ENCODE results near the gene SFPQ. TPM values are rescaled to one million over a fixed set of nuclear protein-coding genes. Genes with fewer than 3 reads are reported as not detected.

Gene SFPQ
- total RNA-seq, 1 experiment from 2014 or later: 573 TPM

GRCh38 chr1:35172022-35172421 is 20.9 kb downstream of the SFPQ start:
- H3K79me2 ChIP-seq (ENCODE audit: insufficient read depth, low read length): no peaks in the 10 kb centered on the region
- peaks cover 0 to 5% of the 10 kb centered on the region in 2 experiments; a peak in 1 of 4 replicates for H3K4me1 Mint-ChIP-seq
- no peaks in the 10 kb centered on the region for H3K23me2 ChIP-seq (ENCODE audit: insufficient read length, low read depth, low read length, poor library complexity, severe bottlenecking)
- H3K27me3 ChIP-seq (ENCODE audit: insufficient read depth, low read length): no peaks in the 10 kb centered on the region
- no peak for DNase-seq
- H3K4me1 ChIP-seq (ENCODE audit: insufficient read depth, low read length): no peaks in the 10 kb centered on the region
- H2BK12ac ChIP-seq (ENCODE audit: insufficient read length, low read depth, low read length): no peak overlapping the region
- no peak overlapping the region for H2AFZ ChIP-seq (ENCODE audit: low read length)
- H2BK120ac ChIP-seq (ENCODE audit: low read depth, low read length, poor library complexity, severe bottlenecking): no peak overlapping the region
- H3K9me3 ChIP-seq (ENCODE audit: control insufficient read depth, low read depth, low read length): no peaks in the 10 kb centered on the region
- no peak overlapping the region for H4K5ac ChIP-seq (ENCODE audit: insufficient read length, low read depth, low read length)
- H3K79me1 ChIP-seq (ENCODE audit: insufficient read depth, low read depth, low read length, poor library complexity, severe bottlenecking): no peaks in the 10 kb centered on the region
- no peak overlapping the region for H3K18ac ChIP-seq (ENCODE audit: insufficient read length, low read depth, low read length)
- no peak overlapping the region for H3K9ac ChIP-seq (ENCODE audit: extremely low read depth, insufficient read length, low read length)
- H3K27ac Mint-ChIP-seq: no peak overlapping the region
- H3K36me3 Mint-ChIP-seq (ENCODE audit: insufficient read depth in 1 of 3, low read depth in 3 of 3): peaks cover 8 to 23% (median 19%) of the 10 kb centered on the region in 3 experiments; a peak in 6 of 7 replicates
- no peak overlapping the region for H2BK5ac ChIP-seq (ENCODE audit: insufficient read length, low read length)
- WGBS (ENCODE audit: extremely low coverage, insufficient read length, low lambda C conversion rate): no CpG with 5 or more reads among the region's 8 CpGs
- H3K4ac ChIP-seq (ENCODE audit: low read depth, low read length): no peak overlapping the region
- no peak overlapping the region for H2AK5ac ChIP-seq (ENCODE audit: insufficient read length, low read length)
- no peak overlapping the region for H4K91ac ChIP-seq (ENCODE audit: insufficient read length, low read depth, low read length)
- H4K20me1 ChIP-seq (ENCODE audit: control insufficient read depth, insufficient read depth, insufficient read length): no peaks in the 10 kb centered on the region
- no peak overlapping the region for H3K56ac ChIP-seq (ENCODE audit: insufficient read length, low read depth, low read length)
- no peak overlapping the region for H3T11ph ChIP-seq (ENCODE audit: low read length)
- H3K23ac ChIP-seq (ENCODE audit: insufficient read length, low read depth, low read length): no peak overlapping the region
- no peak overlapping the region for H4K8ac ChIP-seq (replicated peaks; ENCODE audit: insufficient read length, low read depth, low read length)
- no peak overlapping the region for H3K14ac ChIP-seq (ENCODE audit: insufficient read depth, low read length)
- no peak overlapping the region for H2BK15ac ChIP-seq (ENCODE audit: low read depth, low read length)
- no peak overlapping the region for H3K27ac ChIP-seq (ENCODE audit: insufficient read length, low read depth, low read length)
- H3K4me3 Mint-ChIP-seq: no peak overlapping the region
- no peak overlapping the region for H2BK20ac ChIP-seq (ENCODE audit: low read depth, low read length, poor library complexity, severe bottlenecking)
- no peak overlapping the region for H3K4me2 ChIP-seq (ENCODE audit: insufficient read depth, insufficient read length, low read length)
- H3K9me3 Mint-ChIP-seq: no peaks in the 10 kb centered on the region
- no peak for TF ChIP-seq CTCF (conservative IDR thresholded peaks at IDR 0.05)
- 0 out of 2 replicates have a peak, but pooled peaks cover 1% of the 10 kb centered on the region for H3K27me3 Mint-ChIP-seq (ENCODE audit: low read depth)

Measured in H9 (cell line).